ENCODE results near the gene CACHD1. TPM values are rescaled to one million over a fixed set of nuclear protein-coding genes. Genes with fewer than 3 reads are reported as not detected.

Gene CACHD1
- total and polyA plus RNA-seq, 2 experiments from 2014 or later: 41.3 to 54.4 TPM

GRCh38 chr1:64472040-64472376 is 2.1 kb downstream of the CACHD1 start:
- TF ChIP-seq, protein P1, sequence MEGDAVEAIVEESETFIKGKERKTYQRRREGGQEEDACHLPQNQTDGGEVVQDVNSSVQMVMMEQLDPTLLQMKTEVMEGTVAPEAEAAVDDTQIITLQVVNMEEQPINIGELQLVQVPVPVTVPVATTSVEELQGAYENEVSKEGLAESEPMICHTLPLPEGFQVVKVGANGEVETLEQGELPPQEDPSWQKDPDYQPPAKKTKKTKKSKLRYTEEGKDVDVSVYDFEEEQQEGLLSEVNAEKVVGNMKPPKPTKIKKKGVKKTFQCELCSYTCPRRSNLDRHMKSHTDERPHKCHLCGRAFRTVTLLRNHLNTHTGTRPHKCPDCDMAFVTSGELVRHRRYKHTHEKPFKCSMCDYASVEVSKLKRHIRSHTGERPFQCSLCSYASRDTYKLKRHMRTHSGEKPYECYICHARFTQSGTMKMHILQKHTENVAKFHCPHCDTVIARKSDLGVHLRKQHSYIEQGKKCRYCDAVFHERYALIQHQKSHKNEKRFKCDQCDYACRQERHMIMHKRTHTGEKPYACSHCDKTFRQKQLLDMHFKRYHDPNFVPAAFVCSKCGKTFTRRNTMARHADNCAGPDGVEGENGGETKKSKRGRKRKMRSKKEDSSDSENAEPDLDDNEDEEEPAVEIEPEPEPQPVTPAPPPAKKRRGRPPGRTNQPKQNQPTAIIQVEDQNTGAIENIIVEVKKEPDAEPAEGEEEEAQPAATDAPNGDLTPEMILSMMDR (IDR thresholded peaks at IDR 0.05; ENCODE audit: low read depth, low read length): no peak
- peak overlapping the region; percentile 95 for H3K4me3 ChIP-seq
- no peaks in the 10 kb centered on the region for H3K9me3 ChIP-seq (ENCODE audit: low read depth)
- H3K4me1 ChIP-seq (ENCODE audit: low read depth): peaks cover 40% of the 10 kb centered on the region
- peak overlapping the region; percentile 27 for H3K27ac ChIP-seq
- H3K27me3 ChIP-seq: peaks cover 24% of the 10 kb centered on the region
- H3K36me3 ChIP-seq: no peaks in the 10 kb centered on the region
- no peak for DNase-seq (ENCODE audit: low read depth in 1 of 2, low spot score in 1 of 2)

DNA sequence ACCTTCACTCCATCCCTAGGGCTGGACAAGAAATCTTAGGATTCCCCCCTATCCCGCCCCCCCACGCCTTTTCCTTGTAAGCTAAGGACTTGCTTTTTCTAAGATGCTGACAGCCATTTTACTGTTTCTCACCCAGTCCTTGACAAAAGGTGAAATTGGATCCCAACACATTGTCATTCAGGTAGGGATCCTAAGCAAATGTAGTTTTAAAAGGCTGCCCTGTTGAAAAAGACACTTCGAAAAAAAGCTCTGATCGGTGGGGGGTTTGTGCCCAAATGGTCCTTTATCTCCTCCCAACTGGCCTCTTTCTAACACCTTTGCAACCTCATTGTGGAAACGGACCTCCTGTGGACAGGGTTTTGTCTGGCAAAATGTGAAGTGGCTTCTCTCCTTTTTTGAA is 2.9 kb downstream of the CACHD1 start:
- Histone ChIP-seq H3K9me3 (ENCODE audit: low read depth) (no peaks in the 10 kb centered on the region), H3K4me3 (peak overlapping the region; percentile 95), H3K27me3 (peaks cover 18% of the 10 kb centered on the region), H3K36me3 (no peaks in the 10 kb centered on the region), H3K4me1 (ENCODE audit: low read depth) (peaks cover 45% of the 10 kb centered on the region), H3K27ac (no peak overlapping the region)
- TF ChIP-seq, protein P1 (IDR thresholded peaks at IDR 0.05; ENCODE audit: low read depth, low read length): no peak
- no peak for DNase-seq (ENCODE audit: low read depth in 1 of 2, low spot score in 1 of 2)

DNA sequence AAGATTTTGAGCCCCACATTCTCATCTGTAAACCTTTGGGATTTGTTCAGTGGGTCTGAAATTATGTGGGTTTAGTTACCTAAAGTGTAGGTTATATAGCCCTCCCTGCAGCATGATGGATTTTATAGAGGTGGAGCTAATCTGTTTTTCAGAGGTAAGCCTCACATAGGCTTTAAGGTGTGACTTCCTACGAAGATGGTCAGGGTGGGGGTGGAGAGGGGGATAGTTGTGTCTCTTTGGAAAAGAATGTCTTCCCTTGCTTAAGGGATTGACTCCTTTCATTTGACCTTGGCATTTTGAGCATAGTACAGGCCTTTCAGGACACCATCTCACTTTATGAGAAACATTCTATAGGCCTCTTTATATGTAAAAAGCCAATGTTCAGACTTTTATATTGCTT is 3.4 kb downstream of the CACHD1 start:
- DNase-seq (ENCODE audit: low read depth in 1 of 2, low spot score in 1 of 2): no peak
- Histone ChIP-seq H3K9me3 (ENCODE audit: low read depth) (no peaks in the 10 kb centered on the region), H3K36me3 (no peaks in the 10 kb centered on the region), H3K4me3 (peak overlapping the region; percentile 95), H3K4me1 (ENCODE audit: low read depth) (peaks cover 50% of the 10 kb centered on the region), H3K27me3 (peaks cover 12% of the 10 kb centered on the region), H3K27ac (no peak overlapping the region)
- TF ChIP-seq, protein P1 (IDR thresholded peaks at IDR 0.05; ENCODE audit: low read depth, low read length): no peak

GRCh38 chr1:64474133-64474532 is 4.2 kb downstream of the CACHD1 start:
- Histone ChIP-seq H3K4me3 (peak overlapping the region; percentile 5), H3K36me3 (no peaks in the 10 kb centered on the region), H3K4me1 (ENCODE audit: low read depth) (peaks cover 57% of the 10 kb centered on the region), H3K9me3 (ENCODE audit: low read depth) (no peaks in the 10 kb centered on the region), H3K27ac (peak overlapping the region; percentile 60), H3K27me3 (peaks cover 5% of the 10 kb centered on the region)
- DNase-seq (ENCODE audit: low read depth in 1 of 2, low spot score in 1 of 2): no peak
- TF ChIP-seq, protein P1 (IDR thresholded peaks at IDR 0.05; ENCODE audit: low read depth, low read length): no peak

DNA sequence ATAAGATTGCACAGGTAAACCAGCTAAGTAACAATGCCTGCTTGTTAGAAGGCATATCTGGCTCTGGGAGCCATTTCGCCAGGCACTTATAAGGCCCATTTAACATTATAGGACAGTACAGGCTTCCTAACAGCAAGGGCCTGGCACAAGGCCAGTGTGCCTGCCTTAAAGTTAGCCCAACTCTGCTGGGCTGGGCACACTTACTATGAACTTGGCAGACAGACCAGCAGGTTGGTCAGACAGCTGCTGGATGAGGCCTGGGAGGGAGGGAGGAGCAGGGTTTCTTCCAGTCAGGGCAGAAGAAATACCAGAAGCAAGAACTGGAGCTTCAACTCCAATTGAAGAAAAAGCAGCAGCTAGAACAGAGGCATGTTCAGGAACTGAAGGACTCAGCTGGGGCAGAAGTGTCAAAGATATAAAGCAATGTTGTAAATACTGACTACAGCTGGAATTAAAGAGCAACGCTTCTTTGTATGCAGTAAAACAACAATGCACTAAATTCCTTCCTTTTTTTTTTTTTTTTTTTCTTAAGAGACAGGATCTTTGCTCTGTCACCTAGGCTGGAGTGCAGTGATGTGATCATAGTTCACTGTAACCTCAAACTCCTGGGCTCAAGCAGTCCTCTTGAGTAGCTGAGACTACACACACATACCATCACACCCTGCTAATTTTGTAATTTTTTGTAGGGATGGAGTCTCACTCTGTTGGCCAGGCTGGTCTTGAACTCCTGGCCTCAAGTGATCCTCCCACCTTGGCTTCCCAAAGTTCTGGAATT is 4.9 kb downstream of the CACHD1 start:
- H3K4me3 ChIP-seq: peak overlapping the region; percentile 5
- TF ChIP-seq, protein P1 (IDR thresholded peaks at IDR 0.05; ENCODE audit: low read depth, low read length): no peak
- H3K27ac ChIP-seq: peak overlapping the region; percentile 60

More for the DNA sequence above, 4.9 kb downstream of the CACHD1 start:
- Histone ChIP-seq H3K4me1 (ENCODE audit: low read depth) (peaks cover 63% of the 10 kb centered on the region), H3K9me3 (ENCODE audit: low read depth) (no peaks in the 10 kb centered on the region), H3K36me3 (no peaks in the 10 kb centered on the region), H3K27me3 (no peaks in the 10 kb centered on the region)
- no peak for DNase-seq (ENCODE audit: low read depth in 1 of 2, low spot score in 1 of 2)

Measured in cardiac muscle cell (in vitro differentiated cells and primary cell).